MM.1S (cell line): ENCODE measurements around the gene PISD.

Experiments
- DNase-seq: peaks from one replicate; pipeline ENCODE4 v3.0.0-alpha.2; 2015
- H2AFZ ChIP-seq: fragments of 300-600 bp; sonication (generic); 2 replicates; pipeline ENCODE4 v1.6.0; 2016; ENCODE audit warnings: antibody characterized with exemption, low read length
- H3F3A ChIP-seq: fragments of 300-600 bp; sonication (generic); 2 replicates; pipeline ENCODE4 v1.6.1; 2016; ENCODE audit warnings: mild to moderate bottlenecking, antibody characterized with exemption, low read length, moderate library complexity, mixed read lengths; ENCODE audit not compliant: insufficient read depth
- H3K27ac ChIP-seq: fragments of 300-600 bp; sonication (generic); 2 replicates; pipeline ENCODE4 v1.5.1; 2016; ENCODE audit warnings: mild to moderate bottlenecking, low read length
- H3K27me3 ChIP-seq: fragments of 300-600 bp; sonication (generic); replicated peaks from 2 replicates; pipeline ENCODE4 v1.6.0; 2016; ENCODE audit warnings: low read length; ENCODE audit not compliant: insufficient read depth
- H3K36me3 ChIP-seq: fragments of 300-600 bp; sonication (generic); replicated peaks from 2 replicates; pipeline ENCODE4 v1.6.1; 2016; ENCODE audit warnings: mild to moderate bottlenecking, low read length, mixed read lengths; ENCODE audit not compliant: insufficient read depth
- H3K4me1 ChIP-seq: fragments of 300-600 bp; sonication (generic); 2 replicates; pipeline ENCODE4 v1.6.1; 2016; ENCODE audit warnings: low read length, mixed read lengths
- H3K4me2 ChIP-seq: fragments of 300-600 bp; sonication (generic); 2 replicates; pipeline ENCODE4 v1.6.0; 2016; ENCODE audit warnings: low read depth, low read length
- H3K4me3 ChIP-seq: fragments of 300-600 bp; sonication (generic); 2 replicates; pipeline ENCODE4 v1.5.1; 2016; ENCODE audit warnings: low read length, mixed read lengths
- H3K79me2 ChIP-seq: fragments of 300-600 bp; sonication (generic); 2 replicates; pipeline ENCODE4 v1.6.1; 2016; ENCODE audit warnings: mixed run types, low read length, mixed read lengths
- H3K9ac ChIP-seq: fragments of 300-600 bp; sonication (generic); 2 replicates; pipeline ENCODE4 v1.6.1; 2016; ENCODE audit warnings: low read length, mixed read lengths
- H3K9me2 ChIP-seq: fragments of 300-600 bp; sonication (generic); replicated peaks from 2 replicates; pipeline ENCODE4 v1.6.1; 2016; ENCODE audit warnings: mild to moderate bottlenecking, low read length, mixed read lengths; ENCODE audit not compliant: insufficient read depth
- H3K9me3 ChIP-seq: fragments of 300-600 bp; sonication (generic); replicated peaks from 2 replicates; pipeline ENCODE4 v1.6.1; 2016; ENCODE audit warnings: mild to moderate bottlenecking, low read length, mixed read lengths; ENCODE audit not compliant: insufficient read depth
- H4K20me1 ChIP-seq: fragments of 300-600 bp; sonication (generic); 2 replicates; pipeline ENCODE4 v1.6.1; 2016; ENCODE audit warnings: mild to moderate bottlenecking, low read length, moderate library complexity, mixed read lengths; ENCODE audit not compliant: insufficient read depth
- CTCF ChIP-seq: fragments of 300-600 bp; sonication (generic); IDR thresholded peaks from 2 replicates; pipeline ENCODE4 v1.5.1; 2016; ENCODE audit warnings: antibody characterized with exemption, low read length, mixed read lengths
- EZH2 ChIP-seq: fragments of 300-600 bp; sonication (generic); optimal IDR thresholded peaks from 2 replicates; pipeline ENCODE3; 2017; ENCODE audit warnings: low read depth, mild to moderate bottlenecking, antibody characterized with exemption, low read length, mixed read lengths
- EZH2phosphoT487 ChIP-seq: fragments of 300-600 bp; sonication (generic); IDR thresholded peaks from 2 replicates; pipeline ENCODE4 v1.6.1; 2018; ENCODE audit warnings: antibody characterized with exemption, low read length

PISD gene

GRCh38 chr22:31605851-31606585, 56.0 kb downstream of the PISD start:
- H3K9me2 ChIP-seq: no peaks in the 10 kb centered on the region
- H3F3A ChIP-seq: no peaks in the 10 kb centered on the region
- H2AFZ ChIP-seq: no peak overlapping the region
- no peak overlapping the region for H3K9ac ChIP-seq
- TF ChIP-seq EZH2 (no peak), CTCF (no peak), EZH2phosphoT487 (no peak)
- no peaks in the 10 kb centered on the region for H3K27me3 ChIP-seq
- DNase-seq: no peak
- no peak overlapping the region for H3K4me3 ChIP-seq
- no peak overlapping the region for H3K4me2 ChIP-seq
- no peak overlapping the region for H3K27ac ChIP-seq
- H4K20me1 ChIP-seq: no peaks in the 10 kb centered on the region
- no peaks in the 10 kb centered on the region for H3K79me2 ChIP-seq
- no peaks in the 10 kb centered on the region for H3K4me1 ChIP-seq
- no peaks in the 10 kb centered on the region for H3K9me3 ChIP-seq
- H3K36me3 ChIP-seq: no peaks in the 10 kb centered on the region; the same call in 1 of the 2 replicates

GRCh38 chr22:31604746-31605705, 57.0 kb downstream of the PISD start:
- Histone ChIP-seq H3K9me2 (no peaks in the 10 kb centered on the region), H3K9ac (no peak overlapping the region), H2AFZ (no peak overlapping the region), H3K27me3 (no peaks in the 10 kb centered on the region), H3K9me3 (no peaks in the 10 kb centered on the region), H3K79me2 (no peaks in the 10 kb centered on the region), H3K4me1 (no peaks in the 10 kb centered on the region), H3K4me2 (no peak overlapping the region), H4K20me1 (no peaks in the 10 kb centered on the region), H3K4me3 (no peak overlapping the region), H3K27ac (no peak overlapping the region), H3K36me3 (no peaks in the 10 kb centered on the region; the same call in 1 of the 2 replicates), H3F3A (no peaks in the 10 kb centered on the region)
- TF ChIP-seq EZH2: no peak
- no peak for TF ChIP-seq EZH2phosphoT487
- no peak for TF ChIP-seq CTCF
- DNase-seq: no peak

- TF ChIP-seq EZH2phosphoT487 (no peak), CTCF (no peak), EZH2 (no peak)
- Histone ChIP-seq H3K4me3 (no peak overlapping the region), H3K79me2 (no peaks in the 10 kb centered on the region), H3F3A (no peaks in the 10 kb centered on the region), H3K27ac (no peak overlapping the region), H3K9ac (no peak overlapping the region), H3K4me1 (no peaks in the 10 kb centered on the region), H2AFZ (no peak overlapping the region), H4K20me1 (no peaks in the 10 kb centered on the region), H3K9me3 (no peaks in the 10 kb centered on the region), H3K4me2 (no peak overlapping the region), H3K36me3 (no peaks in the 10 kb centered on the region; the same call in 1 of the 2 replicates), H3K27me3 (no peaks in the 10 kb centered on the region), H3K9me2 (no peaks in the 10 kb centered on the region)
- DNase-seq: no peak
These were observed 57.8 kb downstream of the PISD start for GRCh38 chr22:31604137-31604705.
